Mucosa of stomach (tissue), 1 donor: Measurements from ENCODE around the gene CDC14A.
"Not testable (repeated sequence)": the region's sequence is repeated elsewhere in the genome, so short reads cannot be mapped to it uniquely, and the experiment has no call there.

Source experiments
- H3K27me3 ChIP-seq: one replicate; pipeline ENCODE4 v1.7.0; 2013; ENCODE audit warnings: mild to moderate bottlenecking, low read length; ENCODE audit not compliant: control insufficient read depth, insufficient read depth
- H3K36me3 ChIP-seq: one replicate; pipeline ENCODE4 v1.7.0; 2013; ENCODE audit warnings: low read length; ENCODE audit not compliant: control insufficient read depth, insufficient read depth
- H3K4me1 ChIP-seq: one replicate; pipeline ENCODE4 v1.7.0; 2013; ENCODE audit warnings: mild to moderate bottlenecking, low read length; ENCODE audit not compliant: control insufficient read depth, insufficient read depth
- H3K4me3 ChIP-seq: one replicate; pipeline ENCODE4 v1.7.0; 2013; ENCODE audit warnings: low read length
- H3K9ac ChIP-seq: one replicate; pipeline ENCODE4 v1.7.0; 2013; ENCODE audit warnings: mild to moderate bottlenecking, low read length, moderate library complexity
- H3K9me3 ChIP-seq: one replicate; pipeline ENCODE4 v1.7.0; 2013; ENCODE audit warnings: mild to moderate bottlenecking, low read length, moderate library complexity; ENCODE audit not compliant: control insufficient read depth
- donor health status: Pancreatic carcinoma.

Gene CDC14A

DNA sequence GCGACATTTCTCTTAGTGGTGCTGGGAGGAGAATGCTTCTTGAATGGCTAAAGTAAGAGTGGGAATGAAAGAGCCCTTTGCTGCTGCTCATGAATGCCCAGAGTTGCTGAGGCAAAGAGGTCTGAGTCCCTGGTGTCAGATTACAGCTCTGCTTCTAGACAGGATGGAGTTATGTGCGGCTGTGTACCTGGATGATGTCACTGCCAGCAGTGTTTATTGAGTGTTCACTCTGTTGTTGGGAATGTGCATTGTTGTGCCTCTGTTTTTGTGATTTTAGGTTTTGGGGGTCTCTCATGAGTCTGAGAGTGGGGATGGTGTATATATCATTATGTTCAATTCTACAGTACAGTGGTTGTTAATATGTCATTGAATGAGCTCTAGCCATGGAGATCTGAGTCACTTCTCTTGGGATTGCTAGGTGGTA is 2.7 kb downstream of the CDC14A start:
- no peaks in the 10 kb centered on the region for H3K9me3 ChIP-seq
- peaks cover 35% of the 10 kb centered on the region for H3K4me1 ChIP-seq
- no peak overlapping the region for H3K4me3 ChIP-seq
- H3K36me3 ChIP-seq, result no peaks in the 10 kb centered on the region
- no peak overlapping the region for H3K9ac ChIP-seq
- no peaks in the 10 kb centered on the region for H3K27me3 ChIP-seq

DNA sequence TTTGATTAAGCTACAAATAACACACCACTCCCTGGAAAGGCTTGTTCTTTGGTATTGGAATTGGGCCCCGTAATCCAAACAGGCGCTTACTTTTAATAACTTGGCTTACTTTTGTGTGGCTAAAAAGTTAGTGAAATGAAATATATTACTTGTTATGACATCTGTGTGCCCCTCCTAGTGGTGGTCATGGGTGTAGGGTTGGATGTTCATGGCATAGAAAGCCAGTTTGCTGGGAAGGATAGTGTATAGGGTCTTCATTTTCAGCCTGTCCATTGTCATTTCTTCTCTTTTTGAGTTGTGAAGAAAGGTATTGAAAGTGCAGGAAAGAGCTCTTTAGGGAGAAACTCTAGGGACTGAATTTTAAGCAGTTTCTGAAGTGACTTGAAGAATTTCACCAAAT is 5.9 kb downstream of the CDC14A start:
- peaks cover 49% of the 10 kb centered on the region for H3K4me1 ChIP-seq
- no peaks in the 10 kb centered on the region for H3K9me3 ChIP-seq
- H3K4me3 ChIP-seq, result no peak overlapping the region
- H3K36me3 ChIP-seq, result no peaks in the 10 kb centered on the region
- H3K27me3 ChIP-seq, result no peaks in the 10 kb centered on the region
- H3K9ac ChIP-seq, result no peak overlapping the region

DNA sequence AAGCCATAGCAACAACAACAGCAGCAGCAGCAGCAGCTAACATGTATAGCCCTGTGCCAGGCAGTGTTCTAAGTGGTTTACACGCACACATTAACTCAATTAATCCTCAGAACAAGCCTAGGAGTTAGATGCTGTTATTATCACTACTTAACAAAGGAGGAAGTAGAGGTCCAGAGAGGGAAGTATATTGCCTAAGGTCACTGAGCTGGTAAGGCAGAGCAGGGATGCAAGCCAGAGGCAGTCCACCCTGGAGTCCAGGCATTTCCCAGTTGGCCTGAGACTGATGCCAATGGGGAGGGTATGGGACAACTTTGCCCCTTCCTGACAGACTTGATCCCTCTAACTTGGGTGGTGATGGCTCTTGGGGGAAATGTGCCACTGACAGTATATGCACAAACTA is 6.8 kb downstream of the CDC14A start:
- Histone ChIP-seq H3K4me3 (no peak overlapping the region), H3K9me3 (no peaks in the 10 kb centered on the region)

DNA sequence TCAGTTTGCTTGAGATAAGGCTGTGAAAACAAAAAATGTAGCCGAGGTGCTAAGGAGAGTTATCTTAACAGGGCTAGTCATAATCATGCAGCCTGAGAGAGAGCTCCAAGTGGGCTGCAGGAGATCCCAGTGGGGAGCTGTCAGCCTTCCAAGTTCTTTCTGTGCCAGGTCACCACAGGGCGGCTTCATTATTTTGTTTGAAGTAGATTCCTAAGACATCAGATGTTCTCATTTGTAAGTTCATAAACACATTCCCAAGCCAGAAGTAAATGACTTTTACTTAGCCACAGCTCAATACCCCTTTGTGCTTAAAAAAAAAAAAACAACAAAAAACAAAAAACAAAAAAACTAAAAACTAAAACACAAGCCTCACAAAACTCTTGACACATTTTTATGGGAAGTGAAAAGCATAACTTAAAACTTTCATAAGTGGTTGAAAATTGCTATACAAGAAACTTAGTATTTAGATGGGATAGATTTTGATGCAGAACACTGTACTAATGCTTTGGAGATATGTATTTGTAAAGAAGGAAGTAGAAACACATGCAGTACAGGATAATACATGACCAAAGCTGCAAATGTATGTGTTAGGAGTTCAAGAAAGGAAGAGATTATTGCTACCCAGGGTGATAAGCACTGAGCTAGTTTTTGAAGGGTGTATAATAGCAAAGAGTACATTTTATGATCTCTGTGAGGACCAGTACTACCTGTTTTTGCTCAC is 8.6 kb downstream of the CDC14A start:
- Histone ChIP-seq H3K4me1 (peaks cover 46% of the 10 kb centered on the region), H3K4me3 (no peak overlapping the region), H3K27me3 (no peaks in the 10 kb centered on the region), H3K9ac (no peak overlapping the region), H3K36me3 (no peaks in the 10 kb centered on the region), H3K9me3 (no peaks in the 10 kb centered on the region)

More for the DNA sequence above, 6.8 kb downstream of the CDC14A start:
- H3K36me3 ChIP-seq, result no peaks in the 10 kb centered on the region
- no peak overlapping the region for H3K9ac ChIP-seq
- peaks cover 49% of the 10 kb centered on the region for H3K4me1 ChIP-seq
- no peaks in the 10 kb centered on the region for H3K27me3 ChIP-seq

DNA sequence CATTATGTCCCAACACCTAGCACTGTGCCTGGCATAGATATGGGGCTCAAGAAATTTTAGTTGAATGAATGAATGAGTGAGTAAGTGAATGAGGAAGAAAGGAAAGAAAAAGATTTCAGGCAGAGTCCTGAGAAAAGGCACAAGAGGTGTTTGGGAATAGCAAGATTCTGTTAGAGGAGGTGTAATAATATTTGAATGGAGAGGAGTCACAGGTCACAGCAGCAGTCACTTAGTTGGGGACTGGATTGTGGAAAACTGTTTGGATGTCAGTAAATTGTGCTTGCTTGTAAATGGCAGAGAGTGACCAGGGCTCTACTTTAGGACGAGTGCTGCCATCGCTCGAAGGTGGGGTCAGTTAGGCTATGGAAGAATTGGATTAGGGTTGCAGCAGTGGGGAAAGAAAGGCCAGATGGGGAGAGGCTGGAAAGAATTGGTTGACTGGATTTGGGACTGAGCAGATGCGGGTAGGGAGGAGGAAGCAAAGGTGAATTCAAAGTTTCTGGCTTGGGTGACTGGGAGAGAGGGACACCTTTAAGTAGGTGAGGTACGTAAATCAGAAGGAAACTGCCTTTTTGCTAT is 9.3 kb downstream of the CDC14A start:
- H3K9me3 ChIP-seq, result no peaks in the 10 kb centered on the region
- no peaks in the 10 kb centered on the region for H3K27me3 ChIP-seq
- H3K4me3 ChIP-seq, result no peak overlapping the region
- H3K4me1 ChIP-seq, result peaks cover 46% of the 10 kb centered on the region
- no peaks in the 10 kb centered on the region for H3K36me3 ChIP-seq
- no peak overlapping the region for H3K9ac ChIP-seq

DNA sequence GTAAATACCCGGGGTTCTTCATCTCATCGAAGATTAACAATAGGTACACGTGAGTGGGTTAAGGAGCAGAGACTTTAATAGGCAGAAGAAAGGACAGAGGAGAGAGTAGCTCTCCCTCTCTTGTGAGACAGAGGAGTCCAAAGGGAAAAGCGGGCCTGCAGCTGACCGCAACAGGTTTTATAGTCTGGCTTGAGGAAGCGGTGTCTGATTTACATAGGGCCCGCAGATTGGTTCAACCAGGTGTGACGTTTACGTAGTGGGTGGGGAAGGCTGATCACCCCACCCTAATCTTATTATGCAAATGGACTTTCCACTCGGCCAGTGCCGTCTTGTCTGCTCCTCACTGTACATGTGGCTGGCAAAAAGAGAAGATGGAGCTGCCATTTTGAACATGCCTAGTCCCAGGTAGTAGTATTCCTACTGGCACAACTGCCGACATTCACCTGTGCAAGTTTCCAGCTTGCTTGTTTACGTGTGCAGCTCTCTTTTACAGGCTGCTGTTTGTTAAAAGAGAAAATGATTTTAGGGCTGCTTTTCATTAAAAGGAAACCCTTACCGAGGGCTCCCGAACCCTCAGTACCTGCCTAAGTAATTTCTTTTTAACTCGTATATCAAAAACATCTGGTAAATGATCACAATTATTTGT is 10.6 kb downstream of the CDC14A start:
- Histone ChIP-seq H3K4me3 (no peak overlapping the region), H3K27me3 (no peaks in the 10 kb centered on the region), H3K4me1 (peaks cover 37% of the 10 kb centered on the region), H3K9me3 (no peaks in the 10 kb centered on the region), H3K9ac (no peak overlapping the region), H3K36me3 (no peaks in the 10 kb centered on the region)

DNA sequence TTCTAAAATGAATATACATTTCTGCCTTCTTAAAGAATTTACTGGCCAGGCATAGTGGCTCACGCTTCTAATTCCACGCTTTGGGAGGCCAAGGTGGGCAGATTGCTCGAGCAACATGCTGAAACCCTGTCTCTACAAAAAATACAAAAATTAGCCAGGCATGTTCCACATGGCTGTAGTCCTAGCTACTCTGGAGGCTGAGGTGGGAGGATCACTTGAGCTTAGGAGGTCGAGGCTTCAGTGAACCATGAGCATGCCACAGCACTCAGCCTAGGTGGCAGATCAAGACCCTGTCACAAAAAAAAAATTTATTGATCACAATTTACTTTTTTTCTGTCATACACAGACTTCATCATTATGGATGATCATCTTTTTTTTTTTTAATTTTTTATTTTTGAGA is 11.5 kb downstream of the CDC14A start:
- H3K27me3 ChIP-seq, result no peaks in the 10 kb centered on the region

DNA sequence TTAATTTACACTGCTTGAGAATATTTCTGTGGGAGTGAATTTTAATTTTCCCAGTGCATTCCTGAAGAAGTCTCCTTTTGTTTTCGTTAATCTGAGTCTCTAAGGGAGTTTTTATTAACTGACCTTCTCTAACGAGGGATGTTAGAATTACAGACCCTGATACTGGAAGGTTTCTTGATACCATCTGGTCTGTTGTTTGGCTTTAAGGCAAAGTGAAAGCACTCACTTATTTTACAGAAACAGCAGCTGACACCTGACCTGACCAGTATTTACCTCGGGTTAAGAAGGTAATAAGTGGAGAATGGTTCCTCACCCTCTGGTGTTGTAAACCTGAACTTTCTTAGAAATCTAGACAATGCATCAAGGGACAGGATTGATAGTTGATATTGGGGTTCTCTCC is 12.4 kb downstream of the CDC14A start:
- Histone ChIP-seq H3K36me3 (no peaks in the 10 kb centered on the region), H3K4me3 (no peak overlapping the region), H3K9ac (no peak overlapping the region), H3K4me1 (peaks cover 23% of the 10 kb centered on the region), H3K27me3 (no peaks in the 10 kb centered on the region), H3K9me3 (no peaks in the 10 kb centered on the region)

More for the DNA sequence above, 11.5 kb downstream of the CDC14A start:
- H3K4me3 ChIP-seq, result no peak overlapping the region
- no peak overlapping the region for H3K9ac ChIP-seq
- no peaks in the 10 kb centered on the region for H3K9me3 ChIP-seq
- peaks cover 31% of the 10 kb centered on the region for H3K4me1 ChIP-seq
- H3K36me3 ChIP-seq, result no peaks in the 10 kb centered on the region

DNA sequence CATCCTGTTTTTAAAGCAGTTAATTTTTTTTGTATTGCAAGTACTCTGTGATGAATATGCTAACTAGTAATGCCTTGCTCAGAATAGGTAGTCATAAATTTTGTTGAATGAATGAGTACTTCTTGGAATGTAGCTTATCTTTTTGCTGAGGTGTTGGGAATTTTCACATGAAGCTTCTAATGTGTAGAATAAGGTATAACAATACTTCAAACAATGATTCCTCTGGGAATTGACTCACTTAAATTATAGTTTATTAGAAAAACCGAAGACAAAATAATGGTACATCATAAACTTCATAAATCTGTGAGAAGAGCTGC is 13.9 kb downstream of the CDC14A start:
- no peaks in the 10 kb centered on the region for H3K27me3 ChIP-seq
- no peaks in the 10 kb centered on the region for H3K36me3 ChIP-seq
- no peaks in the 10 kb centered on the region for H3K9me3 ChIP-seq
- H3K9ac ChIP-seq, result no peak overlapping the region
- H3K4me1 ChIP-seq, result peaks cover 12% of the 10 kb centered on the region
- H3K4me3 ChIP-seq, result no peak overlapping the region

DNA sequence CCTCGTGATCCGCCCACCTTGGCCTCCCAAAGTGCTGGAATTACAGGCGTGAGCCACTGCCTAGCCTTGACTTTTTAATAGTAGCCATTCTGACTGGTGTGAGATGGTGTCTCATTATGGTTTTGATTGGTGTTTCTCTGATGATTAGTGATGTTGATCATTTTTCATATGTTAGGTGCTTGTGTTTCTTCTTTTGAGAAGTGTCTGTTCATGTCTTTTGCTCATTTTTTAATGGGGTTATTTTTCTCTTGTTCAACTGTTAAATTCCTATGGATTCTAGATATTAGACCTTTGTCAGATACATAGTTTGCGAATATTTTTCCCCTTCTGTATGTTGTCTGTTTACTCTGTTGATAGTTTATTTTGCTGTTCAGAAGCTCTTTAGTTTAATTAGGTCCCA is 17.0 kb downstream of the CDC14A start:
- not testable (repeated sequence) for H3K36me3 ChIP-seq, H3K27me3 ChIP-seq, H3K4me3 ChIP-seq, H3K9me3 ChIP-seq, H3K9ac ChIP-seq, H3K4me1 ChIP-seq

DNA sequence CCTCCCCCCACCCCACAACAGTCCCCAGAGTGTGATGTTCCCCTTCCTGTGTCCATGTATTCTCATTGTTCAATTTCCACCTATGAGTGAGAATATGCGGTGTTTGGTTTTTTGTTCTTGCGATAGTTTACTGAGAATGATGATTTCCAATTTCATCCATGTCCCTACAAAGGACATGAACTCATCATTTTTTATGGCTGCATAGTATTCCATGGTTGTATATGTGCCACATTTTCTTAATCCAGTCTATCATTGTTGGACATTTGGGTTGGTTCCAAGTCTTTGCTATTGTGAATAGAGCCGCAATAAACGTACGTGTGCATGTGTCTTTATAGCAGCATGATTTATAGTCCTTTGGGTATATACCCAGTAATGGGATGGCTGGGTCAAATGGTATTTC is 21.6 kb downstream of the CDC14A start:
- H3K4me3 ChIP-seq, H3K27me3 ChIP-seq, H3K36me3 ChIP-seq, H3K9ac ChIP-seq, H3K4me1 ChIP-seq, H3K9me3 ChIP-seq: not testable (repeated sequence)

DNA sequence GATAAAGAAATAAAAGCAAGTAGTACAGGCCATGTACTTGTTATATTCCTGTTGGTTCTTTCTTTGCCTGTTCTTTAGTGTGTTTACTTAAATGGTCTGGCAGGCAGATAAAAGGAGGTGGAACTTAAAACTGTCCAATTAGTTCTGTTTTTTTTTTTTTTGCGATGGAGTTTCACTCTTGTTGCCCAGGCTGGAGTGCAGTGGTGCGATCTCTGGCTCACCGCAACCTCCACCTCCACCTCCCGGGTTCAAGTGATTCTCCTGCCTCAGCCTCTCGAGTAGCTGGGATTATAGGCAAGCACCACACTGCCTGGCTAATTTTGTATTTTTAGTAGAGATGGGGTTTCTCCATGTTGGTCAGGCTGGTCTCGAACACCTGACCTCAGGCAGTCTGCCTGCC is 24.6 kb downstream of the CDC14A start:
- H3K9me3 ChIP-seq, H3K27me3 ChIP-seq, H3K36me3 ChIP-seq, H3K4me3 ChIP-seq, H3K9ac ChIP-seq, H3K4me1 ChIP-seq: not testable (repeated sequence)
